GM19395 (cell line): ENCODE data around the gene RAB3B.
"Not testable (repeated sequence)": the region's sequence is repeated elsewhere in the genome, so short reads cannot be mapped to it uniquely, and the experiment has no call there.

Experiments used
- ATAC-seq: cut with Tn5 transposase; IDR thresholded peaks from one replicate; pipeline ENCODE4 v1.9.1; 2021; ENCODE audit warnings: mild to moderate bottlenecking, moderate library complexity; ENCODE audit not compliant: unreplicated experiment

Gene RAB3B

DNA sequence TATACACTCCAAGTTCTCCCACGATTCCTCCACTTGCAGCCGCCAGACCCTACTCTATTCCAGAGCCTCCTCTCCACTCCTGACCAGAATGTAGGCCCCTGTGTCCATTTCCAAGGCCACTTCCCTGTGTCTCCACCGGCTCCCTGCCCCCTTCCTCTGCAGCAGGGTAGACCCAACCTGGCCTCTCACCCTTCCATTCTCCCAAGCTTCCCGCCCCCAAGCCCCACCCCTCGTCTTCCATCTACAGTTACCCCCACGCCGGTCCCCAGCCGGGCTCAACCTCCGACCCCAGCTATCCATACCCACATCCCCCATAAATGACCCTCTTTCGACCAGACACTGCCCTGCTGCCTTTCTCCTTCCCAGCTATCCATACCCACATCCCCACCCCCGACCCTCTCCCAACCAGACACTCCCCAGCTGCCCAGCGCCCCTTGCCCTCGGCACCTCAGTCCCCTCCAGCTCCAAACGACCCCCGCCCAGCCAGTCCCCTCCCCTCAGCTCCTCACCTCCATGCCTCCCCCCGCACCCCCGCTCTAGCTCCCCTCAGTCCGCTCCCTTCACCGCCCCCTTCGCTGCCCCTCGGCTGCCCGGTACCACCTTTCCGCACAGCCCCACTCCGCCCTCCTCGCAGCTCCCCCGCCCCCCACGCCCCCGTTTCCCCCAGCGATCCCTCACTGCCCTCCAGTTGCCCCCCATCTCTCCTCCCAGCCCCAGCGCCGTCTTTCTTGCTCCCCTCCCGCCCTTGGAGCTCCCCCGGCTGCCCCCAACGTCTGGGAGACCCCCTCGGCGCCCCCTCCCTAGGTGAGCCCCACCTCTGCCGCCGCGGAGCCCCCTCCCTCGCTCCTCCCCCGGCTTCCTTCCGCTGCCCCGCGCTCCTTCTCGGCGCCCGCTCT is 670 bp downstream of the RAB3B start:
- no peak for ATAC-seq

GRCh38 chr1:51988254-51988653 is 2.2 kb downstream of the RAB3B start:
- no peak for ATAC-seq

DNA sequence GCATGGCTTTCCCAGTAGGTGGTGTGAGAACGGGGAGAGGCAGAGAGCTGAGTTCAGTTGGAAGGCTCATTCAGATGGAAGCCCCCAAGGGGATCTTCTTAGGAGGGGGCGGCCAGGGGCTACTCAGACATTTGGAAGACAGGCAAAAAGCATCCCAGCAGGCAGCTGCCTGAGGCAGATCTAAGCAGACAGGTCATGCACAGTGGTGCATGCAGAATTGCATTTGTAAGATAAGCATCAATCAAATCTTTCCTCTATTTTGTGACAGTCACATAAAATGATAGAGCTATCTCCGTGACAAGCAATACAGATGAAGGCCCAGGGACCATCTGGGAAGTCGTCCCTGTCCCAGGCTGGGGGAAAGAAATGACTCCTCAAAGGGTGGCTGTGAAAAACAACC is 3.8 kb downstream of the RAB3B start:
- no peak for ATAC-seq

- no peak for ATAC-seq
These were observed 8.3 kb downstream of the RAB3B start for GRCh38 chr1:51982161-51982560.

DNA sequence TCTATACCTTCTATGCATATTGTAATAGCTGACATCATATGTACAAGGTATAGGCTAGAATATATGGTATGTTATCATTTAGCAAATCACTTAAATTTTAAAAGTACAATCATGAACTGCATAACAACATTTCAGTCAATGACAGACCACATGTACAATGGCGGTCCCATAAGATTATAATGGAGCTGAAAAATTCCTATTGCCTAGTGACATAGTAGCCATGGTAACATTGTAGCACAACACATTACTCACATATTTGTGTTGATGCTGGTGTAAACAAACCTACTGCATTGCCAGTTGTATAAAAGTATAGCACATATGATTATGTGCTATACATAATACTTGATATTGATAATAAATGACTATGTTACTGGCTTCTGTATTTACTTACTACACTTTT is 8.9 kb downstream of the RAB3B start:
- no peak for ATAC-seq

GRCh38 chr1:51978099-51978498 is 12.4 kb downstream of the RAB3B start:
- no peak for ATAC-seq

DNA sequence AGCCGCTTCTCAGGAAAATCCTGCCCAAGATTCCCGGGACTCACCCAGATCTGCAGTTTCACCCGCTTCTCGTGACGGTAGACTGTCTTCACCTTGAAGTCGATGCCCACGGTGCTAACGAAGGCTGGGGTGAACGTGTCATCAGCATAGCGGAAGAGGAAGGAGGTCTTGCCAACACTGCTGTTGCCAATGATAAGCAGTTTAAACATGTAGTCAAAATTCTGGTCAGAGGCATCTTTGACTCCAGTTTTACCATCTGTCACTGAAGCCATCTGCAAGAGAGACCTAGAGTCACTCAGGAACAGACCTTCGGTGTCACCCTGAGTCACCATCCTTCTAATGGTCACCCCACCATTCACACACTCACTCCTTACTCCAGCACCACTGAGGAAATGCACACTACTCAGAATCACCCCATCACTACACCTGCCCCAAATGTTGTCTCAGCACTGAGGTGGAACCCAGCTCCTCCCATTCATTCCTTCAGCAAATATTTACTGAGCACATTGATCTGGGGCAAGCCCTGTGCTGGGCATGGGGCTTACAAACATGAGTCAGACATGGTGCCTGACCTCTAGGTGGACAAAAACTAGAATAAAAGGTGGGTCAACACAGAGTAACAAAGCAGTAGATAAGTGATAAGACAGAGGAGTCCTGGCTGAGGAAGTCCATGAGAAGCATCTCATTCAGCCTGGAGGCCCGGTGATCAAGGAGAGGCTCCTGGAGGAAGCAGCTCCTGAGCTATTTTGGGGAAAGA is 13.5 kb downstream of the RAB3B start:
- no peak for ATAC-seq

DNA sequence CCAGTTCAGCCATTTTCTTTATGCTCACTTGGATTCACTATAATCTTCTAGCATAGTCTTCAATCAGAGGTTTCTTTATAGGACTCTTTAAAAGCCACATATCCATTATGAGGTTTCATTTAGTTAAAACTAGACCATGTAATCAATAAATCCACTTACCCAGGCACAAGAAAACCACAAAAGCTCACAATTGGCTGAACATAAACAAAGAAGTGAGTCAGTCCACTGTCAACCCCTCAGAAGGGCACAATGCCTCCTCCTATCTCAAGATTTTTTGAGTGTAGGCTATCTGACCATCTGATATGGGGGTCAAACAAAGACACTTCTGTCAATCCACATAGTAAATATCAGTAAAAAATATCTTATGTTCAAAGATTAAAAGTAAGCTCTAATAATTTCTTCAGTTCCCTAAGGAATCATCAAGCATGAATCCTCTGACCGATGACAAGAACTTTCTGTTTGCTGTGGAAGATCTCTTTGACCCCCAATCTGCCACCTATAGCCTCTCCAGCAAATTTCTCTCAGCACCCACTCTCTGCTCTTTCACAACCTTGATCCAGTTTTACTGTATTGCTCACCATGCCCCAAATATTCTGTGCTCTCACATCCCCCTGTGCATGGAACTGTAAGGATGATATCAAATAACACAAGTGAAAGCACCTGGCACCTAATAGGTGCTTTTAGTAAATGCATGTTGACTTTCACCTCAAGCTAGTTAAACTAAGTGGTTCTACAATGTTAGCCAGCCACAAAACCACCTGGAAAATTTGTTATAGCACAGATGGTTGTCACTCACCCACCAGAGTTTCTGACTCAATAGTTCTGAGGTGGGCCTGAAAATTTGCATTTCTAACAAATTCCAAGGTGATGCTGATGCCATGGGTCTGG is 16.7 kb downstream of the RAB3B start:
- no peak for ATAC-seq

GRCh38 chr1:51969038-51969705 is 21.3 kb downstream of the RAB3B start:
- no peak for ATAC-seq

GRCh38 chr1:51968632-51969031 is 21.9 kb downstream of the RAB3B start:
- no peak for ATAC-seq

DNA sequence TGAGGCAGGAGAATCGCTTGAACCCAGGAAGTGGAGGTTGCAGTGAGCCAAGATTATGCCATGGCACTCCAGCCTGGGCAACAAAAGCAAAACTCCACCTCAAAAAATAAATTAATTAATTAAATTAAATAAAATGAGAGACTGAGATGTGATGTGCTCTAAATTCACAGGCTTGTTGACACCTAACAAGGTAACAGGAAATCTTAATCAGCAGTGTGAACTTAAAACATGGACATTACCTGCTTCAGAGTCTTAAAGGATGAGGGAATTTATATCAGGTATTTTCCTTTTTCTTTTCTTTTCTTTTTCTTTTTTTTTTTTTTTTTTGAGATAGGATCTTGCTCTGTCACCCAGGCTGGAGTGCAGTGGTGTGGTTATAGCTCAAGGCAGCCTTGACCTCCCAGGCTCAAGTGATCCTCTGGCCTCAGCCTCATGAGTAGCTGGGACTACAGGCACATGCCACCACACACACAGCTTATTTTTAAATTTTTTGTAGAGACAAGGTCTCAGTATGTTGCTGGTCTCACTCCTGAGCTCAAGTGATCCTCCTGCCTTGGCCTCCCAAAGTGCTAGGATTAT is 23.2 kb downstream of the RAB3B start:
- ATAC-seq: not testable (repeated sequence)

DNA sequence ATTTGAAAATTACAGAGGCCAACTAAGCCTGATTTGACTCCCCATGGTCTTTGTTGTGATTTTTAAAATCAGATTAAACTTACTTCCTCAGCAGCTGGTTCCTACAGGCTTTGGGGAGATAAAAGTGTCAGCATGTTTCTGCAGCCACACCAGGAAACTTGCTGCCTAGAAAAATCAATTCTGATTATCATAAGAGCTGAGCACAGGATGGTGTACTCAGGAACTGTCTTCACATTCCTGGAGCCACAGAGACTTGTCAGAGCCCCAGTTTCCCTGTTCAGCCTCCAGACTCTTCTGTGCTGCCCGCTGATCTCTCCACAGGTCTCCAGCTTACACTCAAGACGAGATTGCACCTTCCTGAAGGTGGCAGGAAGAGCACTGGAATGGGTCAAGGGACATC is 23.9 kb downstream of the RAB3B start:
- no peak for ATAC-seq

GRCh38 chr1:51964309-51964696 is 26.2 kb downstream of the RAB3B start:
- ATAC-seq: no peak

- ATAC-seq: no peak
These were observed 26.8 kb downstream of the RAB3B start for GRCh38 chr1:51963592-51964308.

DNA sequence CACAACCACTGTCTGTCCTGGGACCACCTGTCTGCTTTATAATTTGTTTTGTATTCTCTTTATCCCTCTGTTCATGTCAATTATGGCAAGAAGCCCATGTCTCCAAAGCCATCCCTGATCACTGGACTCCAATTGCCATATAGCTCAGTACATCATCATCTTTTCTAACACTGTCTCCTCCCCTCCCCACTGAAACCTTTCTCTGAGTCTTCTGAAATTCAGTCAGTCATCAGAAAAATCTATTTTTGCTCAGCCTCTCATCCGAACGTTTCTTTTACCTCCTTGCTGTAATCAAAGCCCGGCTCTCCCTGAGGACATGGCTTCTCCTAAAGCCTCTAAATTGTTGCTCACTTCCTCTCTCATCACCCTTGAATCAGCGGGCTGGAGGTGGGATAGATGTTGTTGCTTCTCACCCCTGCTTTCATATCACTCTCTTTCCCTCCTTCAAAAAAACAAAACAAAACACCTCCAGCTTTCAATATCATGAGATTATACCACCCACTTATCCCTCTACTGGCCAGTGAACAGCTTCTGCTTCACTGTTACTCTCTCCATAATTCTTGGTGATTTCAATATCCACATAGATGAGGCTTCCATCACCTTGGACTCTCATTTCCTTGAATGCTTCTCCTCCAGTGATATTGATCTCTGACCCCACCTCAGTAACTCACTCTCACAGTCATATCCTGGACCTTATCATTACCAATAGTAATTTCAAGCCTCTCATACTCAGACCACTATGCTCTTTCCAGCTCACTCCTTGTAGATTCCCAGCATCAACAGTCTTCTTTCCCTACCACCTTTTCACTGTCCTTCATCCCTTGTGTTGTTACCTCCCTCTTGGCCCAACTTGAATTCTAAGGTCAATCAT is 27.8 kb downstream of the RAB3B start:
- no peak for ATAC-seq

DNA sequence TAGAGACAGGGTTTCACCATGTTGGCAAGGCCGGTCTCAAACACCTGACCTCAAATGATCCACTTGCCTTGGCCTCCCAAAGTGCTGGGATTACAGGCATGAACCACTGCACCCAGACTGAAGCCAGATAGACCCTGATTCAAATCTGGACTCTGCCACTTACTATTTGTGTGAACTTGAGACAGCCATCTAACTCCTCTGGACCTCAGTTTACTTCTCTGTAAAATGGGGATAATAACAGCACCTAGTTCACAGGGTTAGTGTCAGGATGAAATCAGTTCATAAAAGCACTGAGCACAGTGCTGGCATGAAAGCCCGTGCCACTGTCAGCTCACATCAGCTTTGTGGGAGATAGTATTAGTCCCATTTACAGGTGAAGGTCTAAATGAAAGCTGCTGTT is 28.5 kb downstream of the RAB3B start:
- ATAC-seq: no peak

DNA sequence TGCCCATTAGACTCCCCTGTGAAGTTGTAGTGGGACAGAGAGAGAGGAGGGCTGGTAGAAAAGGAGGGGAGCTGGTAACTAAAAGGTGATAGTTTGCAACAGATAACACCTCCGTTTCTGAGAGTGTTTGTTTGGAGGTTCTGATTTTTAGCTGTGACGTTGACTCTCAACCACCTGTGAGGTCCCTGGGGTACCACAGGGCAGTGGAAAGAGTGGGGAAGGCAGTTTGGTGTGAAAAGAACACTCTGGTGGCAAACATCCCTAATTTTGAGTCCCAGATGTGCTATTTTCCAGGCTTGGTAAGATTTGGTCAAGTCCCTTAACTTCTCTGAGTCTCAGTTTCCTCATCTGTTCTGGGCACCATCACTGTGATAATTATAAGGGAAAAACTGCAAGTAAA is 29.3 kb downstream of the RAB3B start:
- no peak for ATAC-seq

DNA sequence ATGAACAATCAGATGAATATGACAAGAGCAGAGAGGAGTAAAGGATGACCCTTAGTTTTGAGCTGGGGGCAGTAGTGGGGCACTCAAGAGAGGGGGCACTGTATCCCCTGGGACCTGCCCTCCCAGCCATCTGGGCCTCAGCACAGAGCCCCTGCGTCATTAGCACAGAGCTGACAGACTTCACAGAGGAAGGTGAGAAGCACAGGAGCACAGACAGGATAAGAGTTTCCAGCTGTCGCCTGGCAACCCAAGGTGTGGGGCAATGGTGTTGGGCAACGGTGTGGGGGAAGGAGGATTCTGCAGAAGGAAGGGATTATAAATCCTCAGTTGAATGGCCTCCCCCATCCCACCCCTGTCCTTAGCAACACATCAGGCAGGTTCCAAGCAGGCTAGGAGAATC is 30.2 kb downstream of the RAB3B start:
- no peak for ATAC-seq

- ATAC-seq: no peak
These were observed 31.7 kb downstream of the RAB3B start for GRCh38 chr1:51958824-51959223.
